ENCODE data around the gene NEAT1. TPM values are rescaled to one million over a fixed set of nuclear protein-coding genes. Genes with fewer than 3 reads are reported as not detected.
"Not testable (repeated sequence)": the region's sequence is repeated elsewhere in the genome, so short reads cannot be mapped to it uniquely, and the experiment has no call there.

Gene NEAT1
- total RNA-seq, 1 donor from 2014 or later, result 37.2 TPM

DNA sequence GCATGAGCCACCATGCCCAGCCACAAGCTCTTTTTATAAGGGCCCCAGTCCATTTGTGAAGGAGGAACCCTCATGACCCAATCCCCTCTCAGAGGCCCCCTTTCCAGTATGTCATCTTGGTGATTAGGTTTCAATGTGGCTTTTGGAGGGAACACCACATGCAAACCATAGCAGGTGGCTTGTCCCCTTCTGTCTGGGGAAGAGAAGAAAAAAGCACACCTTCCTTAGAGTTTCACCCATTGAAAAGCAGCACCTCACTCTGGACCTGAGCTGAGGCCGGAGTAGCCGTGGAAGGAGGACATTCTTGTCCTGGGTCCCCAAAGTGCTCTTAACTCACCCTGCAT is 25.4 kb downstream of the NEAT1 start:
- Mint-ChIP-seq H3K4me3 (no peak overlapping the region), H3K27me3 (ENCODE audit: low read depth) (no peaks in the 10 kb centered on the region), H3K4me1 (peaks cover 8% of the 10 kb centered on the region), H3K9me3 (peaks cover 2% of the 10 kb centered on the region), H3K36me3 (ENCODE audit: low read depth) (peaks cover 2% of the 10 kb centered on the region), H3K27ac (ENCODE audit: unreplicated experiment) (no peak overlapping the region)
- no peak for DNase-seq (ENCODE audit: low read depth, low spot score)
- TF ChIP-seq, protein P1, sequence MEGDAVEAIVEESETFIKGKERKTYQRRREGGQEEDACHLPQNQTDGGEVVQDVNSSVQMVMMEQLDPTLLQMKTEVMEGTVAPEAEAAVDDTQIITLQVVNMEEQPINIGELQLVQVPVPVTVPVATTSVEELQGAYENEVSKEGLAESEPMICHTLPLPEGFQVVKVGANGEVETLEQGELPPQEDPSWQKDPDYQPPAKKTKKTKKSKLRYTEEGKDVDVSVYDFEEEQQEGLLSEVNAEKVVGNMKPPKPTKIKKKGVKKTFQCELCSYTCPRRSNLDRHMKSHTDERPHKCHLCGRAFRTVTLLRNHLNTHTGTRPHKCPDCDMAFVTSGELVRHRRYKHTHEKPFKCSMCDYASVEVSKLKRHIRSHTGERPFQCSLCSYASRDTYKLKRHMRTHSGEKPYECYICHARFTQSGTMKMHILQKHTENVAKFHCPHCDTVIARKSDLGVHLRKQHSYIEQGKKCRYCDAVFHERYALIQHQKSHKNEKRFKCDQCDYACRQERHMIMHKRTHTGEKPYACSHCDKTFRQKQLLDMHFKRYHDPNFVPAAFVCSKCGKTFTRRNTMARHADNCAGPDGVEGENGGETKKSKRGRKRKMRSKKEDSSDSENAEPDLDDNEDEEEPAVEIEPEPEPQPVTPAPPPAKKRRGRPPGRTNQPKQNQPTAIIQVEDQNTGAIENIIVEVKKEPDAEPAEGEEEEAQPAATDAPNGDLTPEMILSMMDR (conservative IDR thresholded peaks at IDR 0.05), result no peak

- no peak overlapping the region for H3K4me3 Mint-ChIP-seq
- TF ChIP-seq, protein P1 (conservative IDR thresholded peaks at IDR 0.05), result no peak
- no peak for DNase-seq (ENCODE audit: low read depth, low spot score)
- peaks cover 2% of the 10 kb centered on the region for H3K36me3 Mint-ChIP-seq (ENCODE audit: low read depth)
- H3K27me3 Mint-ChIP-seq (ENCODE audit: low read depth), result no peaks in the 10 kb centered on the region
- H3K27ac Mint-ChIP-seq (ENCODE audit: unreplicated experiment), result peak overlapping the region; percentile 67
- H3K4me1 Mint-ChIP-seq, result peaks cover 8% of the 10 kb centered on the region
- peaks cover 2% of the 10 kb centered on the region for H3K9me3 Mint-ChIP-seq
Measured at GRCh38 chr11:65448418-65449105, 26.0 kb downstream of the NEAT1 start.

DNA sequence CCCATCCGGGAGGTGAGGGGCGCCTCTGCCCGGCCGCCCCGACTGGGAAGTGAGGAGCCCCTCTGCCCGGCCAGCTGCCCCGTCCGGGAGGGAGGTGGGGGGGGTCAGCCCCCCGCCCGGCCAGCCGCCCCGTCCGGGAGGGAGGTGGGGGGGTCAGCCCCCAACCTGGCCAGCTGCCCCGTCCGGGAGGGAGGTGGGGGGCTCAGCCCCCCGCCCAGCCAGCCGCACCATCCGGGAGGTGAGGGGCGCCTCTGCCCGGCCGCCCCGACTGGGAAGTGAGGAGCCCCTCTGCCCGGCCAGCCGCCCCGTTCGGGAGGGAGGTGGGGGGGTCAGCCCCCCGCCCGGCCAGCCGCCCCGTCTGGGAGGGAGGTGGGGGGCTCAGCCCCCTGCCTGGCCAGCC is 28.7 kb downstream of the NEAT1 start:
- H3K27me3 Mint-ChIP-seq (ENCODE audit: low read depth); H3K36me3 Mint-ChIP-seq (ENCODE audit: low read depth); H3K27ac Mint-ChIP-seq (ENCODE audit: unreplicated experiment); DNase-seq (ENCODE audit: low read depth, low spot score); H3K9me3 Mint-ChIP-seq; H3K4me3 Mint-ChIP-seq: not testable (repeated sequence)
- peaks cover 25% of the 10 kb centered on the region for H3K4me1 Mint-ChIP-seq

- H3K36me3 Mint-ChIP-seq (ENCODE audit: low read depth); H3K27ac Mint-ChIP-seq (ENCODE audit: unreplicated experiment); DNase-seq (ENCODE audit: low read depth, low spot score); H3K9me3 Mint-ChIP-seq; H3K4me3 Mint-ChIP-seq; H3K27me3 Mint-ChIP-seq (ENCODE audit: low read depth): not testable (repeated sequence)
- peaks cover 30% of the 10 kb centered on the region for H3K4me1 Mint-ChIP-seq
Measured at GRCh38 chr11:65452259-65452658, 29.7 kb downstream of the NEAT1 start.

DNA sequence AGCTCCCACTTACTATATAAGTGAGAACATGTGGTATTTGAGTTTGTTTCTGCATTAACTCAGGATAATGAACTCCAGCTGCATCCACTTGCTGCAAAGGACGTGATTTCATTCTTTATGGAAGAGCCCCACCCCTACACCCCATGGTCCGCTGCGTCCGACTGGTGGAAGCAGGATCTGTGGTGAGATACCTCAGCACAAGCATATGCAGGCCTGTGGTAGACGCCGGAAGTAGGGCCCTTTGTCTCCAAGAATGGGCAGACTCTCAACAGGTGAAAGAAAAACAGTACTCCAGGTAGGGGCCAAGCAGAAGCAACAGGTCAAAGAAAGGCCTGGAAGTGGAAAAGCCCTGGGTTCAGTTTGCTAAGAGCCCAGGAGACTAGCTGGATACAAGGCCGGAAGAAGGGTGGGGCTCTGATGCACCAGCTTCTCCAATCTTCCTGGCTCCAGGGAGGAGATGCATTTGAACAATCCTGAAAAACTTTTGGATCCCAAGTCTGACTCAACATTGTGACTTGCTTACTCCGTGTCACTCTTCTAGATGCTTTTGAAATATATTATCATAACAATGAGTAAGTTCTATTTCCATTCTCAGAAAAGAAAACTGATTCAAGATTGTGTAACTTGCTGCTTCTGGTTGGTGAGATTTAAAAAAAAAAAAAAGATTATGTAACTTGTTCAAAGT is 30.4 kb downstream of the NEAT1 start:
- Mint-ChIP-seq H3K4me3 (no peak overlapping the region), H3K4me1 (peaks cover 34% of the 10 kb centered on the region), H3K36me3 (ENCODE audit: low read depth) (peaks cover 2% of the 10 kb centered on the region), H3K27me3 (ENCODE audit: low read depth) (no peaks in the 10 kb centered on the region), H3K27ac (ENCODE audit: unreplicated experiment) (no peak overlapping the region), H3K9me3 (peaks cover 2% of the 10 kb centered on the region)
- DNase-seq (ENCODE audit: low read depth, low spot score), result no peak
- TF ChIP-seq, protein P1 (conservative IDR thresholded peaks at IDR 0.05), result no peak

- TF ChIP-seq, protein P1 (conservative IDR thresholded peaks at IDR 0.05), result no peak
- Mint-ChIP-seq H3K27ac (ENCODE audit: unreplicated experiment) (no peak overlapping the region), H3K4me1 (peaks cover 31% of the 10 kb centered on the region), H3K4me3 (no peak overlapping the region), H3K9me3 (peaks cover 2% of the 10 kb centered on the region), H3K36me3 (ENCODE audit: low read depth) (peaks cover 2% of the 10 kb centered on the region), H3K27me3 (ENCODE audit: low read depth) (no peaks in the 10 kb centered on the region)
- no peak for DNase-seq (ENCODE audit: low read depth, low spot score)
Measured at GRCh38 chr11:65454311-65454695, 31.7 kb downstream of the NEAT1 start.
